Femur (tissue), 1 donor: Measurements from ENCODE around the gene HAND1.
A peak's percentile ranks its signal among the peaks of the same experiment; 100 is the strongest.

Experiments
- DNase-seq: peaks from one replicate; pipeline ENCODE4 v3.0.0-alpha.2; 2017

HAND1 gene

GRCh38 chr5:154449786-154450185 lies 28.2 kb downstream of the HAND1 start:
- no peak for DNase-seq

- DNase-seq = no peak
These were observed 30.8 kb downstream of the HAND1 start for GRCh38 chr5:154447089-154447725.

GRCh38 chr5:154446195-154447088 lies 31.6 kb downstream of the HAND1 start:
- peak; percentile 84 for DNase-seq

GRCh38 chr5:154445422-154446194 lies 32.4 kb downstream of the HAND1 start, which contains the start of gene SAP30L:
SAP30L (plus strand) TSS chr5:154445997; CDS start chr5:154446605, 608 bp downstream.
- DNase-seq = peak; percentile 98

- DNase-seq = peak; percentile 23
These were observed 33.2 kb downstream of the HAND1 start for GRCh38 chr5:154444556-154445421.

- DNase-seq = no peak
These were observed 35.2 kb downstream of the HAND1 start for GRCh38 chr5:154442801-154443200.

- DNase-seq = no peak
These were observed 37.5 kb downstream of the HAND1 start for GRCh38 chr5:154440540-154440939.

GRCh38 chr5:154437281-154437965 lies 40.6 kb downstream of the HAND1 start:
- no peak for DNase-seq

GRCh38 chr5:154435226-154435625 lies 42.8 kb downstream of the HAND1 start:
- no peak for DNase-seq

GRCh38 chr5:154430961-154431630 lies 46.9 kb downstream of the HAND1 start:
- DNase-seq = no peak

- no peak for DNase-seq
These were observed 47.6 kb downstream of the HAND1 start for GRCh38 chr5:154430466-154430865.

GRCh38 chr5:154429341-154429740 lies 48.7 kb downstream of the HAND1 start:
- no peak for DNase-seq

- DNase-seq = no peak
These were observed 49.8 kb downstream of the HAND1 start for GRCh38 chr5:154428208-154428607.
